ENCODE results near the gene IGSF8. TPM values are rescaled to one million over a fixed set of nuclear protein-coding genes. Genes with fewer than 3 reads are reported as not detected.

Gene IGSF8
- total RNA-seq, result 14.8 and 35.8 TPM in 2 replicates

GRCh38 chr1:160097911-160098851 lies at the start of gene IGSF8:
TSS of gene IGSF8 (minus strand) at chr1:160098619. CDS start at chr1:160098472, 147 bp downstream.

GRCh38 chr1:160115545-160116282 lies 17.3 kb upstream of the IGSF8 start, which contains the start of gene ATP1A2:
TSS of gene ATP1A2 (plus strand) at chr1:160115759. CDS start at chr1:160115862, 103 bp downstream.

GRCh38 chr1:160081261-160081936 lies 17.0 kb downstream of the IGSF8 start, which contains the start of gene KCNJ9:
TSS of gene KCNJ9 (plus strand) at chr1:160081538. CDS start at chr1:160084031, 2,493 bp downstream.

GRCh38 chr1:160069460-160070231 lies 28.8 kb downstream of the IGSF8 start, which contains the start of gene KCNJ10:
TSS of gene KCNJ10 (minus strand) at chr1:160070160. CDS start at chr1:160042532, 27,628 bp downstream.

Other genes with a start within 250 kb of the IGSF8 start
- gene VSIG8, start 236.0 kb downstream of the IGSF8 start, total RNA-seq, result not detected in 2 replicates
- gene CFAP45, start 198.5 kb downstream of the IGSF8 start, total RNA-seq, result 0.28 and 0.96 TPM in 2 replicates
- gene TAGLN2, start 173.1 kb downstream of the IGSF8 start, total RNA-seq, result 160 and 484 TPM in 2 replicates
- gene IGSF9, start 153.0 kb downstream of the IGSF8 start, total RNA-seq, result not detected in 2 replicates
- gene SLAMF9, start 144.4 kb downstream of the IGSF8 start, total RNA-seq, result 0.28 TPM in 1 of 2 replicates, not detected in the other
- 3.4 and 4.8 TPM in 2 replicates for gene PIGM, start 66.6 kb downstream of the IGSF8 start, total RNA-seq
- not detected in 2 replicates for gene KCNJ10, start 28.5 kb downstream of the IGSF8 start, total RNA-seq
- under 0.01 TPM in 1 of 2 replicates, not detected in the other for gene KCNJ9, start 17.1 kb downstream of the IGSF8 start, total RNA-seq
- gene ATP1A2, start 17.1 kb upstream of the IGSF8 start, total RNA-seq, result 0.28 TPM in 1 of 2 replicates, not detected in the other
- under 0.01 TPM in 1 of 2 replicates, not detected in the other for gene ATP1A4, start 53.0 kb upstream of the IGSF8 start, total RNA-seq
- under 0.01 TPM in 1 of 2 replicates, not detected in the other for gene CASQ1, start 92.0 kb upstream of the IGSF8 start, total RNA-seq
- 84.5 and 100 TPM in 2 replicates for gene PEA15, start 106.8 kb upstream of the IGSF8 start, total RNA-seq
- 66.3 and 69.3 TPM in 2 replicates for gene DCAF8, start 163.9 kb upstream of the IGSF8 start, total RNA-seq
- 33.0 and 56.1 TPM in 2 replicates for gene PEX19, start 186.5 kb upstream of the IGSF8 start, total RNA-seq
- gene COPA, start 244.6 kb upstream of the IGSF8 start, total RNA-seq, result 333 and 382 TPM in 2 replicates
- 75.0 and 217 TPM in 2 replicates for gene NCSTN, start 244.8 kb upstream of the IGSF8 start, total RNA-seq